DND-41 (cell line): ENCODE results near the gene EIF4EBP2.

Source experiments
- ATAC-seq: fragments of 200-7000 bp; cut with Tn5 transposase; 3 replicates; pipeline ENCODE4 v1.9.1; 2021; ENCODE audit warnings: low read depth; ENCODE audit not compliant: insufficient read depth
- DNase-seq: peaks from one replicate; pipeline ENCODE4 v3.0.0-alpha.2; 2020
- H2AFZ ChIP-seq: 2 replicates; pipeline ENCODE4 v1.6.0; 2012; ENCODE audit warnings: low read depth, low read length
- H3K27ac ChIP-seq: 2 replicates; pipeline ENCODE4 v1.5.1; 2012; ENCODE audit warnings: low read length, inconsistent platforms
- H3K27me3 ChIP-seq: fragments of 200-600 bp; sonication (generic); 2 replicates; pipeline ENCODE4 v1.6.0; 2012; ENCODE audit warnings: low read length, mild to moderate bottlenecking, inconsistent platforms; ENCODE audit not compliant: insufficient read depth, poor library complexity
- H3K36me3 ChIP-seq: 2 replicates; pipeline ENCODE4 v1.5.1; 2012; ENCODE audit warnings: low read length, inconsistent platforms; ENCODE audit not compliant: insufficient read depth
- H3K4me1 ChIP-seq: 2 replicates; pipeline ENCODE4 v1.5.1; 2012; ENCODE audit warnings: mild to moderate bottlenecking, low read length; ENCODE audit not compliant: insufficient read depth
- H3K4me2 ChIP-seq: 2 replicates; pipeline ENCODE4 v1.6.0; 2012; ENCODE audit warnings: mild to moderate bottlenecking, moderate library complexity, low read length, inconsistent platforms; ENCODE audit not compliant: insufficient read depth
- H3K4me3 ChIP-seq, 2 experiments: fragments of 200-600 bp in 1 of 2; shearing (Covaris generic) in 1 of 2; 2 replicates each; pipeline ENCODE4 v1.5.1; 2012 to 2016; ENCODE audit warnings: inconsistent platforms in 2 of 2, low read length in 2 of 2, mild to moderate bottlenecking in 2 of 2, low read depth in 1 of 2, moderate library complexity in 1 of 2
- H3K79me2 ChIP-seq: 2 replicates; pipeline ENCODE4 v1.6.0; 2012; ENCODE audit warnings: low read length, inconsistent platforms; ENCODE audit not compliant: insufficient read depth
- H3K9ac ChIP-seq: 2 replicates; pipeline ENCODE4 v1.6.0; 2012; ENCODE audit warnings: low read depth, mild to moderate bottlenecking, inconsistent platforms, low read length, moderate library complexity
- H3K9me3 ChIP-seq: 2 replicates; pipeline ENCODE4 v1.5.1; 2012; ENCODE audit warnings: low read length, moderate library complexity, mild to moderate bottlenecking, inconsistent platforms; ENCODE audit not compliant: insufficient read depth, severe bottlenecking
- H4K20me1 ChIP-seq: 2 replicates; pipeline ENCODE4 v1.6.0; 2012; ENCODE audit warnings: low read length; ENCODE audit not compliant: insufficient read depth
- EZH2 ChIP-seq: IDR thresholded peaks from 3 replicates; pipeline ENCODE4 v1.6.1; 2012; ENCODE audit warnings: borderline replicate concordance, low read depth, mild to moderate bottlenecking, moderate library complexity, low read length, inconsistent platforms; ENCODE audit not compliant: severe bottlenecking
- TF ChIP-seq, protein P1 (sequence below): IDR thresholded peaks from 2 replicates; pipeline ENCODE4 v1.5.1; 2012; ENCODE audit warnings: borderline replicate concordance, low read length, moderate library complexity, mild to moderate bottlenecking; ENCODE audit not compliant: poor library complexity, severe bottlenecking; ENCODE audit errors: extremely low read depth

Gene EIF4EBP2

GRCh38 chr10:70371846-70372245 lies 32.1 kb upstream of the EIF4EBP2 start:
- Histone ChIP-seq H3K9me3 (no peaks in the 10 kb centered on the region), H3K79me2 (peaks cover 54% of the 10 kb centered on the region), H2AFZ (no peak overlapping the region), H3K27me3 (no peaks in the 10 kb centered on the region), H3K4me2 (no peak overlapping the region), H3K27ac (no peak overlapping the region), H3K4me3 (no peak overlapping the region), H3K4me1 (no peaks in the 10 kb centered on the region), H3K9ac (no peak overlapping the region), H4K20me1 (peaks cover 28% of the 10 kb centered on the region), H3K36me3 (peaks cover 60% of the 10 kb centered on the region)
- ATAC-seq (no peak), DNase-seq (no peak)
- TF ChIP-seq, protein P1, sequence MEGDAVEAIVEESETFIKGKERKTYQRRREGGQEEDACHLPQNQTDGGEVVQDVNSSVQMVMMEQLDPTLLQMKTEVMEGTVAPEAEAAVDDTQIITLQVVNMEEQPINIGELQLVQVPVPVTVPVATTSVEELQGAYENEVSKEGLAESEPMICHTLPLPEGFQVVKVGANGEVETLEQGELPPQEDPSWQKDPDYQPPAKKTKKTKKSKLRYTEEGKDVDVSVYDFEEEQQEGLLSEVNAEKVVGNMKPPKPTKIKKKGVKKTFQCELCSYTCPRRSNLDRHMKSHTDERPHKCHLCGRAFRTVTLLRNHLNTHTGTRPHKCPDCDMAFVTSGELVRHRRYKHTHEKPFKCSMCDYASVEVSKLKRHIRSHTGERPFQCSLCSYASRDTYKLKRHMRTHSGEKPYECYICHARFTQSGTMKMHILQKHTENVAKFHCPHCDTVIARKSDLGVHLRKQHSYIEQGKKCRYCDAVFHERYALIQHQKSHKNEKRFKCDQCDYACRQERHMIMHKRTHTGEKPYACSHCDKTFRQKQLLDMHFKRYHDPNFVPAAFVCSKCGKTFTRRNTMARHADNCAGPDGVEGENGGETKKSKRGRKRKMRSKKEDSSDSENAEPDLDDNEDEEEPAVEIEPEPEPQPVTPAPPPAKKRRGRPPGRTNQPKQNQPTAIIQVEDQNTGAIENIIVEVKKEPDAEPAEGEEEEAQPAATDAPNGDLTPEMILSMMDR: no peak
- no peak for TF ChIP-seq EZH2

- no peaks in the 10 kb centered on the region for H3K9me3 ChIP-seq
- H3K27ac ChIP-seq: no peak overlapping the region
- DNase-seq (no peak), ATAC-seq (no peak)
- peaks cover 71% of the 10 kb centered on the region for H3K79me2 ChIP-seq
- no peak overlapping the region for H2AFZ ChIP-seq
- H3K36me3 ChIP-seq: peaks cover 63% of the 10 kb centered on the region
- TF ChIP-seq, protein P1: no peak
- TF ChIP-seq EZH2: no peak
- H3K27me3 ChIP-seq: no peaks in the 10 kb centered on the region
- peaks cover 45% of the 10 kb centered on the region for H4K20me1 ChIP-seq
- H3K4me1 ChIP-seq: peaks cover 4% of the 10 kb centered on the region
- no peak overlapping the region for H3K4me2 ChIP-seq
- no peak overlapping the region for H3K9ac ChIP-seq
- no peak overlapping the region for H3K4me3 ChIP-seq
Measured at GRCh38 chr10:70374775-70375614, 28.9 kb upstream of the EIF4EBP2 start.

- H3K9ac ChIP-seq: no peak overlapping the region
- H3K36me3 ChIP-seq: peaks cover 52% of the 10 kb centered on the region
- peaks cover 20% of the 10 kb centered on the region for H3K4me1 ChIP-seq
- no peaks in the 10 kb centered on the region for H3K27me3 ChIP-seq
- H3K4me2 ChIP-seq: no peak overlapping the region
- H3K79me2 ChIP-seq: peaks cover 76% of the 10 kb centered on the region
- DNase-seq (no peak), ATAC-seq (no peak)
- no peak overlapping the region for H3K4me3 ChIP-seq
- H2AFZ ChIP-seq: no peak overlapping the region
- no peaks in the 10 kb centered on the region for H3K9me3 ChIP-seq
- TF ChIP-seq EZH2: no peak
- TF ChIP-seq, protein P1: no peak
- no peak overlapping the region for H3K27ac ChIP-seq
- H4K20me1 ChIP-seq: peaks cover 51% of the 10 kb centered on the region
Measured at GRCh38 chr10:70376436-70377378, 27.2 kb upstream of the EIF4EBP2 start.
